IMR-90 (cell line): ENCODE measurements around the gene FAM163A. TPM values are rescaled to one million over a fixed set of nuclear protein-coding genes. Genes with fewer than 3 reads are reported as not detected.

Experiments used
- ATAC-seq: fragments of 200-7000 bp; cut with Tn5 transposase; 2 replicates; pipeline ENCODE4 v1.9.1; 2020; ENCODE audit warnings: low read depth, mild to moderate bottlenecking, moderate library complexity
- BruUV-seq: library from RNA; stranded (reverse); fragments of 400-500 nt; replicated peaks from 2 replicates; lab custom pipeline; 2021; lab: Mats Ljungman, UMichigan
- CTCF ChIA-PET: fragments of 300-600 bp; formaldehyde crosslinking; extraction: SDS; loops from one replicate; lab custom pipeline; 2021; ENCODE audit warnings: antibody characterized with exemption; lab: Yijun Ruan, JAX
- POLR2A ChIA-PET: fragments of 300-600 bp; sonication (Branson Sonifier 250); formaldehyde crosslinking; loops from one replicate; lab custom pipeline; 2022; ENCODE audit warnings: antibody characterized with exemption; ENCODE audit not compliant: unreplicated experiment; lab: Charles Lee
- DNase-seq: peaks from one replicate; pipeline ENCODE4 v3.0.0; 2013
- H2AFZ ChIP-seq: replicated peaks from 2 replicates; pipeline ENCODE3; 2013; ENCODE audit warnings: low read length, mild to moderate bottlenecking; ENCODE audit not compliant: poor library complexity
- H2AK5ac ChIP-seq: 2 replicates; pipeline ENCODE4 v1.6.1; 2013; ENCODE audit warnings: low read depth, low read length, inconsistent platforms
- H2AK9ac ChIP-seq: replicated peaks from 2 replicates; pipeline ENCODE3; 2013; ENCODE audit warnings: mild to moderate bottlenecking, low read depth, low read length, moderate library complexity; ENCODE audit not compliant: poor library complexity
- H2BK120ac ChIP-seq: 2 replicates; pipeline ENCODE4 v1.6.1; 2013; ENCODE audit warnings: low read depth, low read length, inconsistent platforms
- H2BK15ac ChIP-seq: 3 replicates; pipeline ENCODE4 v1.6.1; 2013; ENCODE audit warnings: low read depth, low read length, inconsistent platforms
- H2BK20ac ChIP-seq: 2 replicates; pipeline ENCODE4 v1.6.1; 2013; ENCODE audit warnings: low read depth, mild to moderate bottlenecking, inconsistent platforms, low read length, moderate library complexity
- H2BK5ac ChIP-seq: 2 replicates; pipeline ENCODE4 v1.6.1; 2013; ENCODE audit warnings: mild to moderate bottlenecking, low read depth, low read length, inconsistent platforms; ENCODE audit not compliant: poor library complexity, severe bottlenecking
- H3K14ac ChIP-seq: replicated peaks from 2 replicates; pipeline ENCODE4 v1.6.1; 2013; ENCODE audit warnings: low read depth, low read length, inconsistent platforms
- H3K18ac ChIP-seq: 2 replicates; pipeline ENCODE4 v1.6.1; 2013; ENCODE audit warnings: low read depth, low read length, control low read depth
- H3K23ac ChIP-seq: 2 replicates; pipeline ENCODE4 v1.6.1; 2013; ENCODE audit warnings: low read depth, low read length, inconsistent platforms
- H3K27ac ChIP-seq: 2 replicates; pipeline ENCODE4 v1.5.1; 2013; ENCODE audit warnings: mild to moderate bottlenecking, control low read depth, low read length; ENCODE audit not compliant: insufficient read depth
- H3K27me3 ChIP-seq: 2 replicates; pipeline ENCODE4 v1.6.1; 2013; ENCODE audit warnings: low read length; ENCODE audit not compliant: control insufficient read depth, insufficient read depth
- H3K36me3 ChIP-seq: 2 replicates; pipeline ENCODE4 v1.6.1; 2013; ENCODE audit warnings: low read length, mixed read lengths; ENCODE audit not compliant: control insufficient read depth, insufficient read depth
- H3K4ac ChIP-seq: 2 replicates; pipeline ENCODE4 v1.6.1; 2013; ENCODE audit warnings: low read depth, low read length, inconsistent platforms
- H3K4me1 ChIP-seq: 2 replicates; pipeline ENCODE4 v1.6.1; 2013; ENCODE audit warnings: low read length, mixed read lengths; ENCODE audit not compliant: control insufficient read depth, insufficient read depth
- H3K4me2 ChIP-seq: 2 replicates; pipeline ENCODE4 v1.6.1; 2013; ENCODE audit warnings: low read depth, mild to moderate bottlenecking, control low read depth, low read length, moderate library complexity
- H3K4me3 ChIP-seq: 2 replicates; pipeline ENCODE4 v1.5.1; 2013; ENCODE audit warnings: low read depth, mild to moderate bottlenecking, control low read depth, low read length, moderate library complexity; ENCODE audit not compliant: insufficient read depth
- H3K56ac ChIP-seq: 2 replicates; pipeline ENCODE4 v1.6.1; 2013; ENCODE audit warnings: low read length, inconsistent platforms; ENCODE audit not compliant: insufficient read depth; ENCODE audit errors: extremely low read depth
- H3K79me1 ChIP-seq, 2 experiments: 2 replicates each; pipeline ENCODE4 v1.6.1; 2013; ENCODE audit warnings: low read length in 2 of 2, inconsistent platforms in 1 of 2, low read depth in 1 of 2
- H3K9ac ChIP-seq: 2 replicates; pipeline ENCODE4 v1.6.1; 2013; ENCODE audit warnings: low read depth, low read length, control low read depth
- H3K9me1 ChIP-seq: 2 replicates; pipeline ENCODE4 v1.6.1; 2013; ENCODE audit warnings: low read length, inconsistent platforms; ENCODE audit not compliant: insufficient read depth
- H3K9me3 ChIP-seq: 2 replicates; pipeline ENCODE4 v1.6.1; 2013; ENCODE audit warnings: low read length; ENCODE audit not compliant: control insufficient read depth, insufficient read depth
- H4K20me1 ChIP-seq: 2 replicates; pipeline ENCODE4 v1.6.1; 2013; ENCODE audit warnings: low read length, inconsistent platforms; ENCODE audit not compliant: insufficient read depth
- H4K5ac ChIP-seq: 2 replicates; pipeline ENCODE4 v1.6.1; 2013; ENCODE audit warnings: mild to moderate bottlenecking, low read depth, low read length, control low read depth
- H4K8ac ChIP-seq, 2 experiments: 2 replicates each; pipeline ENCODE4 v1.6.1; 2013; ENCODE audit warnings: low read depth in 2 of 2, low read length in 2 of 2, control low read depth in 1 of 2, inconsistent platforms in 1 of 2
- H4K91ac ChIP-seq: 2 replicates; pipeline ENCODE4 v1.6.1; 2013; ENCODE audit warnings: low read depth, low read length, inconsistent platforms; ENCODE audit not compliant: insufficient read depth
- MAZ ChIP-seq: IDR thresholded peaks from 2 replicates; pipeline ENCODE4 v1.6.1; 2012; ENCODE audit warnings: low read depth, mild to moderate bottlenecking, low read length, improper control_type of control experiment, moderate library complexity, borderline replicate concordance
- RAD21 ChIP-seq: IDR thresholded peaks from 2 replicates; pipeline ENCODE4 v1.6.1; 2012; ENCODE audit warnings: low read length, improper control_type of control experiment
- SMC3 ChIP-seq: fragments of 150-350 bp; IDR thresholded peaks from 2 replicates; pipeline ENCODE4 v1.6.1; 2016; ENCODE audit warnings: low read depth, mild to moderate bottlenecking, antibody characterized with exemption, low read length, moderate library complexity
- WGBS, 2 experiments: methylation state at CpG; one replicate each; pipeline versions ENCODE4 v1.1.5 to v1.1.7; 2013; ENCODE audit warnings: missing lambda C conversion rate in 2 of 2; ENCODE audit not compliant: insufficient read length in 1 of 2; ENCODE audit errors: extremely low coverage in 2 of 2; 5-methylcytosine and 5-hydroxymethylcytosine counted together
- dilution Hi-C: fragments of 300-500 bp; cut with HindIII; formaldehyde crosslinking; loops from one replicate; pipeline ENCODE4 v1.14.3; 2018; ENCODE audit warnings: low sequenced_read_pairs; ENCODE audit not compliant: unreplicated experiment
- in situ Hi-C: fragments of 300-500 bp; cut with MboI; formaldehyde crosslinking; loops from 3 replicates; pipeline ENCODE4 v1.14.3; 2019; ENCODE audit warnings: low sequenced_read_pairs, inconsistent platforms, mixed read lengths
- intact Hi-C: fragments of 100-400 bp; cut with micrococcal nuclease; formaldehyde crosslinking; loops from 2 replicates; pipeline ENCODE4 v1.10.0; 2022
- polyA plus RNA-seq, 3 experiments: library from polyadenylated mRNA; depleted of rRNA; stranded (reverse); fragments of >200 nt; gene quantifications; 2 replicates each; pipeline ENCODE4 v1.2.3, GENCODE V29; 2012; ENCODE audit warnings: low replicate concordance in 1 of 3
- total RNA-seq: library from RNA; depleted of rRNA; stranded (reverse); fragments of >200 nt; gene quantifications from 2 replicates; pipeline ENCODE4 v1.2.3, GENCODE V29; 2012
- TF ChIP-seq, protein P1 (sequence below): conservative IDR thresholded peaks from 2 replicates; pipeline ENCODE4 v1.5.1; 2012; ENCODE audit warnings: mild to moderate bottlenecking, low read depth, low read length, improper control_type of control experiment

FAM163A gene
- total and polyA plus RNA-seq, 2 of the 4 experiments (the other 2 are of a cell fraction) = not detected

GRCh38 chr1:179706339-179706941 lies 36.7 kb upstream of the FAM163A start:
- no peaks in the 10 kb centered on the region for H3K9me3 ChIP-seq
- no peak overlapping the region for H3K18ac ChIP-seq

More at GRCh38 chr1:179706339-179706941, 36.7 kb upstream of the FAM163A start:
- Histone ChIP-seq H4K91ac (no peak overlapping the region), H3K14ac (no peak overlapping the region), H4K5ac (no peak overlapping the region), H3K9ac (no peak overlapping the region), H2BK15ac (no peak overlapping the region), H2AFZ (no peak overlapping the region), H3K36me3 (no peaks in the 10 kb centered on the region), H3K4me3 (no peak overlapping the region), H4K20me1 (no peaks in the 10 kb centered on the region), H2BK5ac (no peak overlapping the region), H3K27me3 (peaks cover 20% of the 10 kb centered on the region), H2BK20ac (no peak overlapping the region), H3K9me1 (no peaks in the 10 kb centered on the region), H3K23ac (no peak overlapping the region), H2BK120ac (no peak overlapping the region), H4K8ac (no peak overlapping the region), H2AK5ac (no peak overlapping the region), H3K56ac (no peak overlapping the region), H3K4ac (no peak overlapping the region), H3K4me1 (no peaks in the 10 kb centered on the region), H3K79me1 (no peaks in the 10 kb centered on the region), H3K4me2 (no peak overlapping the region), H3K27ac (no peak overlapping the region), H2AK9ac (no peak overlapping the region)
- in situ Hi-C loops (loop anchor here (5.0 to 25.0 kb wide), 2 partner anchors 106 to 456 kb away; partner anchors contain the start of gene QSOX1), dilution Hi-C loops (no loop called here), intact Hi-C loops (loop anchor here (1.0 to 10.0 kb wide), 5 partner anchors 64 to 448 kb away; partner anchors contain the start of gene QSOX1)
- ChIA-PET POLR2A (interaction anchor here (0.6 to 1.0 kb wide), 2 partner anchors 103 to 106 kb away, joined by 3 to 4 read pairs; no protein-coding TSS in a partner anchor), CTCF (interaction anchor here (0.6 to 5.2 kb wide), 23 partner anchors 8 to 735 kb away, joined by 3 to 131 read pairs (median 5); no protein-coding TSS in a partner anchor)
- TF ChIP-seq MAZ (no peak), RAD21 (peak; percentile 92), SMC3 (peak; percentile 85)
- TF ChIP-seq, protein P1, sequence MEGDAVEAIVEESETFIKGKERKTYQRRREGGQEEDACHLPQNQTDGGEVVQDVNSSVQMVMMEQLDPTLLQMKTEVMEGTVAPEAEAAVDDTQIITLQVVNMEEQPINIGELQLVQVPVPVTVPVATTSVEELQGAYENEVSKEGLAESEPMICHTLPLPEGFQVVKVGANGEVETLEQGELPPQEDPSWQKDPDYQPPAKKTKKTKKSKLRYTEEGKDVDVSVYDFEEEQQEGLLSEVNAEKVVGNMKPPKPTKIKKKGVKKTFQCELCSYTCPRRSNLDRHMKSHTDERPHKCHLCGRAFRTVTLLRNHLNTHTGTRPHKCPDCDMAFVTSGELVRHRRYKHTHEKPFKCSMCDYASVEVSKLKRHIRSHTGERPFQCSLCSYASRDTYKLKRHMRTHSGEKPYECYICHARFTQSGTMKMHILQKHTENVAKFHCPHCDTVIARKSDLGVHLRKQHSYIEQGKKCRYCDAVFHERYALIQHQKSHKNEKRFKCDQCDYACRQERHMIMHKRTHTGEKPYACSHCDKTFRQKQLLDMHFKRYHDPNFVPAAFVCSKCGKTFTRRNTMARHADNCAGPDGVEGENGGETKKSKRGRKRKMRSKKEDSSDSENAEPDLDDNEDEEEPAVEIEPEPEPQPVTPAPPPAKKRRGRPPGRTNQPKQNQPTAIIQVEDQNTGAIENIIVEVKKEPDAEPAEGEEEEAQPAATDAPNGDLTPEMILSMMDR = peak; percentile 91
- no TSS peak for BruUV-seq
- ATAC-seq (peak; percentile 62), DNase-seq (peak; percentile 67)
- no CpG with 5 or more reads among the region's 3 CpGs for WGBS, 2 experiments
